HG02763 (cell line): ENCODE results near the gene MXD1.

Source experiments
- ATAC-seq: cut with Tn5 transposase; IDR thresholded peaks from one replicate; pipeline ENCODE4 v1.9.1; 2021; ENCODE audit warnings: mild to moderate bottlenecking, moderate library complexity; ENCODE audit not compliant: unreplicated experiment

MXD1 gene

GRCh38 chr2:69975853-69976462 is 61.0 kb downstream of the MXD1 start:
- no peak for ATAC-seq

GRCh38 chr2:69977186-69977585 is 62.3 kb downstream of the MXD1 start:
- no peak for ATAC-seq

GRCh38 chr2:69977906-69978482 is 63.1 kb downstream of the MXD1 start:
- no peak for ATAC-seq

GRCh38 chr2:69979902-69980807 is 65.2 kb downstream of the MXD1 start:
- ATAC-seq: no peak

- no peak for ATAC-seq
These were observed 68.6 kb downstream of the MXD1 start for GRCh38 chr2:69983392-69983966.

- ATAC-seq: no peak
These were observed 70.3 kb downstream of the MXD1 start for GRCh38 chr2:69985216-69985615.

GRCh38 chr2:69985688-69986087 is 70.8 kb downstream of the MXD1 start:
- ATAC-seq: no peak

GRCh38 chr2:69986691-69987090 is 71.8 kb downstream of the MXD1 start:
- ATAC-seq: no peak

GRCh38 chr2:69988086-69988635 is 73.3 kb downstream of the MXD1 start:
- no peak for ATAC-seq

GRCh38 chr2:69989009-69989408 is 74.1 kb downstream of the MXD1 start:
- ATAC-seq: no peak

GRCh38 chr2:69989441-69990105 is 74.7 kb downstream of the MXD1 start:
- ATAC-seq: no peak
